IMR-90 (cell line): ENCODE measurements around the gene ACTL6B. TPM values are rescaled to one million over a fixed set of nuclear protein-coding genes. Genes with fewer than 3 reads are reported as not detected.

ENCODE experiments used
- ATAC-seq: fragments of 200-7000 bp; cut with Tn5 transposase; 2 replicates; pipeline ENCODE4 v1.9.1; 2020; ENCODE audit warnings: low read depth, mild to moderate bottlenecking, moderate library complexity
- BruUV-seq: library from RNA; stranded (reverse); fragments of 400-500 nt; replicated peaks from 2 replicates; lab custom pipeline; 2021; lab: Mats Ljungman, UMichigan
- CTCF ChIA-PET: fragments of 300-600 bp; formaldehyde crosslinking; extraction: SDS; loops from one replicate; lab custom pipeline; 2021; ENCODE audit warnings: antibody characterized with exemption; lab: Yijun Ruan, JAX
- POLR2A ChIA-PET: fragments of 300-600 bp; sonication (Branson Sonifier 250); formaldehyde crosslinking; loops from one replicate; lab custom pipeline; 2022; ENCODE audit warnings: antibody characterized with exemption; ENCODE audit not compliant: unreplicated experiment; lab: Charles Lee
- DNase-seq: peaks from one replicate; pipeline ENCODE4 v3.0.0; 2013
- H2AFZ ChIP-seq: replicated peaks from 2 replicates; pipeline ENCODE3; 2013; ENCODE audit warnings: low read length, mild to moderate bottlenecking; ENCODE audit not compliant: poor library complexity
- H2AK5ac ChIP-seq: 2 replicates; pipeline ENCODE4 v1.6.1; 2013; ENCODE audit warnings: low read depth, low read length, inconsistent platforms
- H2AK9ac ChIP-seq: replicated peaks from 2 replicates; pipeline ENCODE3; 2013; ENCODE audit warnings: mild to moderate bottlenecking, low read depth, low read length, moderate library complexity; ENCODE audit not compliant: poor library complexity
- H2BK120ac ChIP-seq: 2 replicates; pipeline ENCODE4 v1.6.1; 2013; ENCODE audit warnings: low read depth, low read length, inconsistent platforms
- H2BK15ac ChIP-seq: 3 replicates; pipeline ENCODE4 v1.6.1; 2013; ENCODE audit warnings: low read depth, low read length, inconsistent platforms
- H2BK20ac ChIP-seq: 2 replicates; pipeline ENCODE4 v1.6.1; 2013; ENCODE audit warnings: low read depth, mild to moderate bottlenecking, inconsistent platforms, low read length, moderate library complexity
- H2BK5ac ChIP-seq: 2 replicates; pipeline ENCODE4 v1.6.1; 2013; ENCODE audit warnings: mild to moderate bottlenecking, low read depth, low read length, inconsistent platforms; ENCODE audit not compliant: poor library complexity, severe bottlenecking
- H3K14ac ChIP-seq: replicated peaks from 2 replicates; pipeline ENCODE4 v1.6.1; 2013; ENCODE audit warnings: low read depth, low read length, inconsistent platforms
- H3K18ac ChIP-seq: 2 replicates; pipeline ENCODE4 v1.6.1; 2013; ENCODE audit warnings: low read depth, low read length, control low read depth
- H3K23ac ChIP-seq: 2 replicates; pipeline ENCODE4 v1.6.1; 2013; ENCODE audit warnings: low read depth, low read length, inconsistent platforms
- H3K27ac ChIP-seq: 2 replicates; pipeline ENCODE4 v1.5.1; 2013; ENCODE audit warnings: mild to moderate bottlenecking, control low read depth, low read length; ENCODE audit not compliant: insufficient read depth
- H3K27me3 ChIP-seq: 2 replicates; pipeline ENCODE4 v1.6.1; 2013; ENCODE audit warnings: low read length; ENCODE audit not compliant: control insufficient read depth, insufficient read depth
- H3K36me3 ChIP-seq: 2 replicates; pipeline ENCODE4 v1.6.1; 2013; ENCODE audit warnings: low read length, mixed read lengths; ENCODE audit not compliant: control insufficient read depth, insufficient read depth
- H3K4ac ChIP-seq: 2 replicates; pipeline ENCODE4 v1.6.1; 2013; ENCODE audit warnings: low read depth, low read length, inconsistent platforms
- H3K4me1 ChIP-seq: 2 replicates; pipeline ENCODE4 v1.6.1; 2013; ENCODE audit warnings: low read length, mixed read lengths; ENCODE audit not compliant: control insufficient read depth, insufficient read depth
- H3K4me2 ChIP-seq: 2 replicates; pipeline ENCODE4 v1.6.1; 2013; ENCODE audit warnings: low read depth, mild to moderate bottlenecking, control low read depth, low read length, moderate library complexity
- H3K4me3 ChIP-seq: 2 replicates; pipeline ENCODE4 v1.5.1; 2013; ENCODE audit warnings: low read depth, mild to moderate bottlenecking, control low read depth, low read length, moderate library complexity; ENCODE audit not compliant: insufficient read depth
- H3K56ac ChIP-seq: 2 replicates; pipeline ENCODE4 v1.6.1; 2013; ENCODE audit warnings: low read length, inconsistent platforms; ENCODE audit not compliant: insufficient read depth; ENCODE audit errors: extremely low read depth
- H3K79me1 ChIP-seq, 2 experiments: 2 replicates each; pipeline ENCODE4 v1.6.1; 2013; ENCODE audit warnings: low read length in 2 of 2, inconsistent platforms in 1 of 2, low read depth in 1 of 2
- H3K9ac ChIP-seq: 2 replicates; pipeline ENCODE4 v1.6.1; 2013; ENCODE audit warnings: low read depth, low read length, control low read depth
- H3K9me1 ChIP-seq: 2 replicates; pipeline ENCODE4 v1.6.1; 2013; ENCODE audit warnings: low read length, inconsistent platforms; ENCODE audit not compliant: insufficient read depth
- H3K9me3 ChIP-seq: 2 replicates; pipeline ENCODE4 v1.6.1; 2013; ENCODE audit warnings: low read length; ENCODE audit not compliant: control insufficient read depth, insufficient read depth
- H4K20me1 ChIP-seq: 2 replicates; pipeline ENCODE4 v1.6.1; 2013; ENCODE audit warnings: low read length, inconsistent platforms; ENCODE audit not compliant: insufficient read depth
- H4K5ac ChIP-seq: 2 replicates; pipeline ENCODE4 v1.6.1; 2013; ENCODE audit warnings: mild to moderate bottlenecking, low read depth, low read length, control low read depth
- H4K8ac ChIP-seq, 2 experiments: 2 replicates each; pipeline ENCODE4 v1.6.1; 2013; ENCODE audit warnings: low read depth in 2 of 2, low read length in 2 of 2, control low read depth in 1 of 2, inconsistent platforms in 1 of 2
- H4K91ac ChIP-seq: 2 replicates; pipeline ENCODE4 v1.6.1; 2013; ENCODE audit warnings: low read depth, low read length, inconsistent platforms; ENCODE audit not compliant: insufficient read depth
- BHLHE40 ChIP-seq: fragments of 150-350 bp; IDR thresholded peaks from 2 replicates; pipeline ENCODE4 v1.6.1; 2016; ENCODE audit warnings: mild to moderate bottlenecking, low read depth, low read length
- FOS ChIP-seq: fragments of 150-350 bp; IDR thresholded peaks from 2 replicates; pipeline ENCODE4 v1.6.1; 2016; ENCODE audit warnings: low read depth, low read length
- MAZ ChIP-seq: IDR thresholded peaks from 2 replicates; pipeline ENCODE4 v1.6.1; 2012; ENCODE audit warnings: low read depth, mild to moderate bottlenecking, low read length, improper control_type of control experiment, moderate library complexity, borderline replicate concordance
- NFE2L2 ChIP-seq: fragments of 150-350 bp; IDR thresholded peaks from 2 replicates; pipeline ENCODE4 v1.6.1; 2016; ENCODE audit warnings: low read depth, mild to moderate bottlenecking, low read length
- POLR2A ChIP-seq: IDR thresholded peaks from 2 replicates; pipeline ENCODE4 v1.6.1; 2012; ENCODE audit warnings: mild to moderate bottlenecking, low read depth, low read length
- WGBS, 2 experiments: methylation state at CpG; one replicate each; pipeline versions ENCODE4 v1.1.5 to v1.1.7; 2013; ENCODE audit warnings: missing lambda C conversion rate in 2 of 2; ENCODE audit not compliant: insufficient read length in 1 of 2; ENCODE audit errors: extremely low coverage in 2 of 2; 5-methylcytosine and 5-hydroxymethylcytosine counted together
- dilution Hi-C: fragments of 300-500 bp; cut with HindIII; formaldehyde crosslinking; loops from one replicate; pipeline ENCODE4 v1.14.3; 2018; ENCODE audit warnings: low sequenced_read_pairs; ENCODE audit not compliant: unreplicated experiment
- in situ Hi-C: fragments of 300-500 bp; cut with MboI; formaldehyde crosslinking; loops from 3 replicates; pipeline ENCODE4 v1.14.3; 2019; ENCODE audit warnings: low sequenced_read_pairs, inconsistent platforms, mixed read lengths
- intact Hi-C: fragments of 100-400 bp; cut with micrococcal nuclease; formaldehyde crosslinking; loops from 2 replicates; pipeline ENCODE4 v1.10.0; 2022
- polyA plus RNA-seq, 3 experiments: library from polyadenylated mRNA; depleted of rRNA; stranded (reverse); fragments of >200 nt; gene quantifications; 2 replicates each; pipeline ENCODE4 v1.2.3, GENCODE V29; 2012; ENCODE audit warnings: low replicate concordance in 1 of 3
- total RNA-seq: library from RNA; depleted of rRNA; stranded (reverse); fragments of >200 nt; gene quantifications from 2 replicates; pipeline ENCODE4 v1.2.3, GENCODE V29; 2012

ACTL6B gene
- total and polyA plus RNA-seq, 2 of the 4 experiments (the other 2 are of a cell fraction): not detected

DNA sequence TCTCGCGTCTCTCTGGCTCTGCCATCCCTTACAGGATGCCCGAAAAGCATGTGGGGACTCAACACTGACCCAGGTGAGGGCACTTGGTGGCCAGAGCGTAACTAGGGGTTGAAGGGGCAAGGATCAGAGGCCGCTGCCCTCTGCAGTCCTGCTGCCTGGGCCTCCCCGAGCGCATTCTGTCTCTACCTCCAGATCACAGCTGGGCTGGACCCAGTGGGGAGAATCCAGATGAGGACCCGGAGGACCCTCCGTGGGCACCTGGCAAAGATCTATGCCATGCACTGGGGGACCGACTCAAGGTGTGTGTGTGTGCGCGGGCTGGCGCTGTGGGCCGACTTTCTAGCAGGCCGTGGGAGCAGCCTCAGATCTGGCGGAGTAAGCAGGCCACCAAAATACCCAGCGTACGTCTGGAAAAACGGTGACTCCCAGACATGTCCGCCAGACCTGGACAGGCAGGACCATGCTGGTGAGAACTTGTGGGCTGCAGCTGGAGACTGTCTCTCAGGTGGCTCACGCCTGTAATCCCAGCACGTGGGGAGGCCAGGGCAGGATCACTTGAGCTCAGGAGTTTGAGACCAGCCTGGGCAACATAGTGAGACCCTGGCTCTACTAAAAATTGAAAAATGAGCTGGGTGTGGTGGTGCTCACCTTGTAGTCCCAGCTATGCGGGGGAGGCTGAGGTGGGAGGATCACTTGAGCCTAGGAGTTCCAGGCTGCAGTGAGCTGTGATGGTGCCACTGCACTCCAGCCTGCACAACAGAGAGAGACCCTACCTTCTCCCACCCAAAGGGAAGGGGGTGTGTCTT, 20.5 kb upstream of the ACTL6B start:
- peaks cover 51% of the 10 kb centered on the region for H4K20me1 ChIP-seq
- H2AK9ac ChIP-seq: no peak overlapping the region
- H2BK15ac ChIP-seq: no peak overlapping the region
- peak overlapping the region; percentile 84 for H3K27ac ChIP-seq
- CTCF ChIA-PET: interaction anchor here (1.5 kb wide), 1 partner anchor 15 kb away, joined by 5 read pairs; no protein-coding TSS in a partner anchor
- no peak overlapping the region; the same call in 1 of the 2 replicates for H3K23ac ChIP-seq
- no peak overlapping the region for H2AFZ ChIP-seq
- H3K4me2 ChIP-seq: peak overlapping the region; percentile 75; the same call in 1 of the 2 replicates
- H4K5ac ChIP-seq: no peak overlapping the region
- intact Hi-C loops: no loop called here
- H4K8ac ChIP-seq: no peak overlapping the region
- no peaks in the 10 kb centered on the region for H3K9me3 ChIP-seq
- no peak overlapping the region for H3K14ac ChIP-seq
- POLR2A ChIA-PET: interaction anchor here (0.5 to 0.6 kb wide), 2 partner anchors 11 to 116 kb away, joined by 7 to 19 read pairs; no protein-coding TSS in a partner anchor
- ATAC-seq (no peak), DNase-seq (no peak)
- H3K4me1 ChIP-seq: peaks cover 4% of the 10 kb centered on the region
- no peak overlapping the region for H3K56ac ChIP-seq
- peaks cover 13 to 50% of the 10 kb centered on the region in 2 experiments for H3K79me1 ChIP-seq
- peak overlapping the region; percentile 46 for H2BK5ac ChIP-seq
- 87% methylated on average over 19 of the region's 23 CpGs; no CpG with 5 or more reads in 1 of the 2 experiments for WGBS, 2 experiments
- peak overlapping the region; percentile 83 for H3K9ac ChIP-seq
- no TSS peak for BruUV-seq
- 0 out of 2 replicates have a peak overlapping the region, but pooled peaks have one; percentile 73 for H4K91ac ChIP-seq
- H3K27me3 ChIP-seq: no peaks in the 10 kb centered on the region
- TF ChIP-seq POLR2A (no peak), FOS (no peak), NFE2L2 (no peak), MAZ (no peak), BHLHE40 (no peak)
- peak overlapping the region; percentile 85; the same call in 1 of the 2 replicates for H3K4me3 ChIP-seq
- no peak overlapping the region for H2BK20ac ChIP-seq
- H3K9me1 ChIP-seq: no peaks in the 10 kb centered on the region
- in situ Hi-C loops: loop anchor here (10.0 kb wide), 1 partner anchor 202 kb away; the partner anchor contains the start of gene TSC22D4
- no peak overlapping the region for H2BK120ac ChIP-seq
- dilution Hi-C loops: no loop called here
- no peak overlapping the region for H3K4ac ChIP-seq
- peak overlapping the region; percentile 64; the same call in 1 of the 2 replicates for H2AK5ac ChIP-seq
- H3K18ac ChIP-seq: no peak overlapping the region
- H3K36me3 ChIP-seq: peaks cover 46% of the 10 kb centered on the region
